ENCODE measurements around the gene RAD23A.

Gene RAD23A

GRCh38 chr19:12986726-12987125 lies 41.1 kb downstream of the RAD23A start:
- DNase-seq, result no peak

GRCh38 chr19:12987190-12987589 lies 41.5 kb downstream of the RAD23A start:
- no peak for DNase-seq

GRCh38 chr19:12987781-12988180 lies 42.1 kb downstream of the RAD23A start:
- no peak for DNase-seq

- no peak for DNase-seq
Measured at GRCh38 chr19:12990431-12990830, 44.8 kb downstream of the RAD23A start.

- DNase-seq, result no peak
Measured at GRCh38 chr19:12990853-12991252, 45.2 kb downstream of the RAD23A start.

GRCh38 chr19:12991296-12991695 lies 45.6 kb downstream of the RAD23A start:
- no peak for DNase-seq

- no peak for DNase-seq
Measured at GRCh38 chr19:12992729-12993128, 47.1 kb downstream of the RAD23A start.

GRCh38 chr19:12993562-12993961 lies 47.9 kb downstream of the RAD23A start:
- no peak for DNase-seq

- DNase-seq, result no peak
Measured at GRCh38 chr19:12994701-12995595, 49.3 kb downstream of the RAD23A start, which contains the start of gene NFIX. NFIX (plus strand) TSS chr19:12995475; CDS start chr19:12995838, 363 bp downstream.

- DNase-seq, result no peak
Measured at GRCh38 chr19:12995596-12996405, 50.1 kb downstream of the RAD23A start.

- no peak for DNase-seq
Measured at GRCh38 chr19:12996406-12997094, 50.9 kb downstream of the RAD23A start.

GRCh38 chr19:12997179-12997966 lies 51.7 kb downstream of the RAD23A start:
- DNase-seq, result no peak

GRCh38 chr19:12997967-12998940 lies 52.6 kb downstream of the RAD23A start:
- no peak for DNase-seq

- DNase-seq, result no peak
Measured at GRCh38 chr19:13001166-13001501, 55.5 kb downstream of the RAD23A start.

- no peak for DNase-seq
Measured at GRCh38 chr19:13001502-13002165, 56.0 kb downstream of the RAD23A start.

- no peak for DNase-seq
Measured at GRCh38 chr19:13002166-13002898, 56.7 kb downstream of the RAD23A start.

- no peak for DNase-seq
Measured at GRCh38 chr19:13003081-13003480, 57.4 kb downstream of the RAD23A start.

Measured in NCI-H1930 (cell line).